ENCODE measurements around the gene STXBP6.

- TF ChIP-seq SP1 (IDR thresholded peaks at IDR 0.05; ENCODE audit: low read depth) (no peak), CTCF (IDR thresholded peaks at IDR 0.05 in 2 of 3, conservative IDR thresholded peaks at IDR 0.05 in 1 of 3; ENCODE audit: borderline replicate concordance in 1 of 3, insufficient read depth in 1 of 3, low read depth in 2 of 3, low read length in 2 of 3) (no peak), ZBTB33 (IDR thresholded peaks at IDR 0.05; ENCODE audit: extremely low read depth, insufficient replicate concordance, low read length) (no peak), POLR2A (IDR thresholded peaks at IDR 0.05; ENCODE audit: borderline replicate concordance, extremely low read depth, insufficient read depth, insufficient read length) (no peak), POLR2AphosphoS5 (IDR thresholded peaks at IDR 0.05; ENCODE audit: low read depth, low read length) (no peak), CEBPB (IDR thresholded peaks at IDR 0.05; ENCODE audit: low read depth) (no peak), CBX3 (IDR thresholded peaks at IDR 0.05; ENCODE audit: low read depth) (no peak), YY1 (IDR thresholded peaks at IDR 0.05; ENCODE audit: extremely low read depth, insufficient replicate concordance, low read depth, low read length) (no peak), TCF7L2 (IDR thresholded peaks at IDR 0.05; ENCODE audit: borderline replicate concordance, extremely low read depth, insufficient read depth, insufficient read length) (no peak), ZFX (IDR thresholded peaks at IDR 0.05) (no peak), MAX (IDR thresholded peaks at IDR 0.05) (no peak), FOSL1 (IDR thresholded peaks at IDR 0.05; ENCODE audit: low read depth) (no peak)
Measured at GRCh38 chr14:24846261-24846660, 203.7 kb downstream of the STXBP6 start.

Measured in HCT116 (cell line).